Epidermal melanocyte (primary cell): ENCODE results near the gene CUBN.
"Not testable (repeated sequence)": the region's sequence is repeated elsewhere in the genome, so short reads cannot be mapped to it uniquely, and the experiment has no call there.

ENCODE experiments used
- DNase-seq: peaks from one replicate; pipeline ENCODE4 v3.0.0; 2011; ENCODE audit warnings: low spot score; ENCODE audit not compliant: insufficient read length

CUBN gene

GRCh38 chr10:17013131-17013983 is 116.3 kb downstream of the CUBN start:
- not testable (repeated sequence) for DNase-seq

- DNase-seq = not testable (repeated sequence)
These were observed 116.9 kb downstream of the CUBN start for GRCh38 chr10:17012731-17013130.

- DNase-seq = no peak
These were observed 119.1 kb downstream of the CUBN start for GRCh38 chr10:17010363-17011145.

- no peak for DNase-seq
These were observed 120.4 kb downstream of the CUBN start for GRCh38 chr10:17009212-17009700.

GRCh38 chr10:17007418-17007770 is 122.2 kb downstream of the CUBN start:
- no peak for DNase-seq

GRCh38 chr10:17006631-17007417 is 122.8 kb downstream of the CUBN start:
- no peak for DNase-seq

GRCh38 chr10:17005621-17006566 is 123.7 kb downstream of the CUBN start:
- no peak for DNase-seq

- DNase-seq = no peak
These were observed 124.7 kb downstream of the CUBN start for GRCh38 chr10:17004801-17005380.

GRCh38 chr10:17003651-17004286 is 125.8 kb downstream of the CUBN start:
- no peak for DNase-seq

GRCh38 chr10:17003151-17003550 is 126.5 kb downstream of the CUBN start:
- DNase-seq = no peak

- DNase-seq = no peak
These were observed 127.5 kb downstream of the CUBN start for GRCh38 chr10:17001961-17002749.

GRCh38 chr10:17001297-17001744 is 128.3 kb downstream of the CUBN start:
- DNase-seq = no peak

- no peak for DNase-seq
These were observed 129.8 kb downstream of the CUBN start for GRCh38 chr10:16999665-17000451.

- DNase-seq = no peak
These were observed 133.1 kb downstream of the CUBN start for GRCh38 chr10:16996530-16996964.

- no peak for DNase-seq
These were observed 133.6 kb downstream of the CUBN start for GRCh38 chr10:16995867-16996529.

GRCh38 chr10:16993186-16993585 is 136.4 kb downstream of the CUBN start:
- no peak for DNase-seq

- no peak for DNase-seq
These were observed 136.9 kb downstream of the CUBN start for GRCh38 chr10:16992611-16993119.
